KMS-11 (cell line): ENCODE measurements around the gene MAFB.

Experiments used
- H2AFZ ChIP-seq: fragments of 200-600 bp; sonication (generic); 2 replicates; pipeline ENCODE4 v1.6.1; 2016; ENCODE audit warnings: antibody characterized with exemption, mixed run types, low read depth
- H3K27ac ChIP-seq: fragments of 200-600 bp; sonication (generic); 2 replicates; pipeline ENCODE4 v1.6.1; 2016; ENCODE audit warnings: mild to moderate bottlenecking, mixed run types
- H3K27me3 ChIP-seq: fragments of 200-600 bp; sonication (generic); 2 replicates; pipeline ENCODE4 v1.6.1; 2017; ENCODE audit warnings: mild to moderate bottlenecking, low read depth, mixed run types, moderate library complexity; ENCODE audit not compliant: insufficient read depth
- H3K36me3 ChIP-seq: fragments of 200-600 bp; sonication (generic); 2 replicates; pipeline ENCODE4 v1.6.1; 2017; ENCODE audit warnings: mild to moderate bottlenecking, mixed run types; ENCODE audit not compliant: insufficient read depth
- H3K4me1 ChIP-seq: fragments of 200-600 bp; sonication (generic); 2 replicates; pipeline ENCODE4 v1.6.1; 2016; ENCODE audit warnings: mild to moderate bottlenecking, low read depth, mixed run types; ENCODE audit not compliant: poor library complexity, severe bottlenecking
- H3K4me2 ChIP-seq: fragments of 200-600 bp; sonication (generic); 2 replicates; pipeline ENCODE4 v1.7.0; 2016; ENCODE audit warnings: mild to moderate bottlenecking, mixed run types
- H3K4me3 ChIP-seq: fragments of 200-600 bp; sonication (generic); IDR thresholded peaks from 2 replicates; pipeline ENCODE4 v1.6.1; 2017; ENCODE audit warnings: low read depth, low read length, mixed read lengths; ENCODE audit not compliant: insufficient read depth
- H3K79me2 ChIP-seq: fragments of 200-600 bp; sonication (generic); 2 replicates; pipeline ENCODE4 v1.6.1; 2016; ENCODE audit warnings: low read depth, mixed run types; ENCODE audit not compliant: insufficient read depth
- H3K9ac ChIP-seq: fragments of 200-600 bp; sonication (generic); 2 replicates; pipeline ENCODE4 v1.6.1; 2016; ENCODE audit warnings: mild to moderate bottlenecking, mixed run types
- H4K20me1 ChIP-seq: fragments of 200-600 bp; sonication (generic); 2 replicates; pipeline ENCODE4 v1.6.1; 2016; ENCODE audit warnings: mild to moderate bottlenecking, mixed run types; ENCODE audit not compliant: insufficient read depth
- TF ChIP-seq, protein P1 (sequence below): fragments of 200-600 bp; sonication (generic); conservative IDR thresholded peaks from 2 replicates; pipeline ENCODE4 v1.6.1; 2017; ENCODE audit warnings: low read depth, mild to moderate bottlenecking, antibody characterized with exemption, low read length, moderate library complexity, mixed read lengths

MAFB gene

DNA sequence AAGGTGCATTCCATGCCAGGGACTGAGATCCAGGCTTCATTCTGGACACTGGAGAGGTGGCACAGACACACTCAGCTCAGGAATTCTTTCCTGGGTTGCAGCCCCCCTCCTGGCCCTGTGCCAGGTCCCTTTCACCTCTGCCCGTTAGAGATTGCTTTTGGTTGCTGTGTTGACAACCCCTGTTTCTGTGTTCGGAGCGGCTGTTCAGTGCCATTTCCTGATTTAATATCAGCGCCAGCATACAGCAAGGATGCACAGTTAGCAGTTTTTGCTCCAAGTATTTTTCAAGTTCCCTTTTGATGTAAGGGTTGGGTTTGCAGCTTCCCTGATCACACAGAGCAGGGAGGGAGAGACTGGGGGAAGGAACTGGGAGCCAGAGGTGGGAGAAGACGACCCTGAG, 8.5 kb upstream of the MAFB start:
- Histone ChIP-seq H3K27me3 (no peaks in the 10 kb centered on the region), H3K4me1 (no peaks in the 10 kb centered on the region), H3K36me3 (no peaks in the 10 kb centered on the region), H3K4me3 (no peak overlapping the region), H3K4me2 (no peak overlapping the region), H3K9ac (no peak overlapping the region), H3K79me2 (no peaks in the 10 kb centered on the region), H3K27ac (no peak overlapping the region), H4K20me1 (no peaks in the 10 kb centered on the region), H2AFZ (no peak overlapping the region)
- TF ChIP-seq, protein P1, sequence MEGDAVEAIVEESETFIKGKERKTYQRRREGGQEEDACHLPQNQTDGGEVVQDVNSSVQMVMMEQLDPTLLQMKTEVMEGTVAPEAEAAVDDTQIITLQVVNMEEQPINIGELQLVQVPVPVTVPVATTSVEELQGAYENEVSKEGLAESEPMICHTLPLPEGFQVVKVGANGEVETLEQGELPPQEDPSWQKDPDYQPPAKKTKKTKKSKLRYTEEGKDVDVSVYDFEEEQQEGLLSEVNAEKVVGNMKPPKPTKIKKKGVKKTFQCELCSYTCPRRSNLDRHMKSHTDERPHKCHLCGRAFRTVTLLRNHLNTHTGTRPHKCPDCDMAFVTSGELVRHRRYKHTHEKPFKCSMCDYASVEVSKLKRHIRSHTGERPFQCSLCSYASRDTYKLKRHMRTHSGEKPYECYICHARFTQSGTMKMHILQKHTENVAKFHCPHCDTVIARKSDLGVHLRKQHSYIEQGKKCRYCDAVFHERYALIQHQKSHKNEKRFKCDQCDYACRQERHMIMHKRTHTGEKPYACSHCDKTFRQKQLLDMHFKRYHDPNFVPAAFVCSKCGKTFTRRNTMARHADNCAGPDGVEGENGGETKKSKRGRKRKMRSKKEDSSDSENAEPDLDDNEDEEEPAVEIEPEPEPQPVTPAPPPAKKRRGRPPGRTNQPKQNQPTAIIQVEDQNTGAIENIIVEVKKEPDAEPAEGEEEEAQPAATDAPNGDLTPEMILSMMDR: no peak

DNA sequence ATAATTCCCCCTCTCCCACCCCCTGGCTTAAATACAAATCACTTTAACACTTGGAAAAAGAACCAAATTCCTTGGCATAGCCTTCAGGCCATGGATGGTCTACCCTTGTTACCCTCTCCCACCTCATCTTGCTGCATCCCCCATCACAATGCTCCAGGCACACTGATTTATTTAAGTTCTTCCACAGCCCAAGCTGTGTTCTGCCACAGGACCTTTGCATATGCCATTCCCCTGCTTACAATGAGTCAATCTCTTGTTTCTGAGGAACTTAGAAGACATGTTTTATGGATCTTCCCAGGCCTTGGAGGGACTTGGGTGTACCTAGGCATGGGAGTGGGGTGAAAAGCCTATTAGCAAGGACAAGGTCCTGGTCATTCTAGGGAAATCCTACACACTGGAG, 6.2 kb upstream of the MAFB start:
- Histone ChIP-seq H3K27ac (no peak overlapping the region), H3K4me2 (no peak overlapping the region), H3K27me3 (no peaks in the 10 kb centered on the region; the same call in 1 of the 2 replicates), H3K79me2 (no peaks in the 10 kb centered on the region), H3K4me1 (no peaks in the 10 kb centered on the region), H4K20me1 (no peaks in the 10 kb centered on the region), H3K9ac (no peak overlapping the region), H3K4me3 (no peak overlapping the region), H2AFZ (no peak overlapping the region), H3K36me3 (no peaks in the 10 kb centered on the region)
- TF ChIP-seq, protein P1: no peak

DNA sequence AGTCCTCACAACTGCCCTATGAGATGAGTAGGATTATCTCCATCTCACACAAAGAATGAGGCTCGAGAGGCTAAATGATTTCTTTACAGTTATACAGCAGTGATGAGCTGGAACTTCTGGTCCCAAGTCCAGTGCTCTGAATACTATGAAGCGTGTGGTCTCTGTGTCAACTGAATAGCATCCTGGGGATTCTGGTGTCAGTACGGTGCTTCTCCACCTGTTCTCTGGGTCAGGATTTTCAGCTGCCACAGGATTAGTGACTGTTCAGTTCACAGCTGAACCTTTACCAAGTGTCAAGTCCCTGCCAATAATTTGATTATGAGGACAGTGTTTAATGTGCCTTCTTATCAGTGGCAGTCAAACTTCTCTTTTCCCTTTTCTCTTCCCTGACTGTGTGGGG, 5.2 kb upstream of the MAFB start:
- TF ChIP-seq, protein P1: no peak
- no peaks in the 10 kb centered on the region for H3K36me3 ChIP-seq
- no peaks in the 10 kb centered on the region; the same call in 1 of the 2 replicates for H3K27me3 ChIP-seq
- no peak overlapping the region for H3K4me2 ChIP-seq
- no peaks in the 10 kb centered on the region for H4K20me1 ChIP-seq
- no peaks in the 10 kb centered on the region for H3K79me2 ChIP-seq
- no peaks in the 10 kb centered on the region for H3K4me1 ChIP-seq
- no peak overlapping the region for H3K27ac ChIP-seq
- H3K4me3 ChIP-seq: no peak overlapping the region
- no peak overlapping the region for H3K9ac ChIP-seq
- H2AFZ ChIP-seq: no peak overlapping the region

DNA sequence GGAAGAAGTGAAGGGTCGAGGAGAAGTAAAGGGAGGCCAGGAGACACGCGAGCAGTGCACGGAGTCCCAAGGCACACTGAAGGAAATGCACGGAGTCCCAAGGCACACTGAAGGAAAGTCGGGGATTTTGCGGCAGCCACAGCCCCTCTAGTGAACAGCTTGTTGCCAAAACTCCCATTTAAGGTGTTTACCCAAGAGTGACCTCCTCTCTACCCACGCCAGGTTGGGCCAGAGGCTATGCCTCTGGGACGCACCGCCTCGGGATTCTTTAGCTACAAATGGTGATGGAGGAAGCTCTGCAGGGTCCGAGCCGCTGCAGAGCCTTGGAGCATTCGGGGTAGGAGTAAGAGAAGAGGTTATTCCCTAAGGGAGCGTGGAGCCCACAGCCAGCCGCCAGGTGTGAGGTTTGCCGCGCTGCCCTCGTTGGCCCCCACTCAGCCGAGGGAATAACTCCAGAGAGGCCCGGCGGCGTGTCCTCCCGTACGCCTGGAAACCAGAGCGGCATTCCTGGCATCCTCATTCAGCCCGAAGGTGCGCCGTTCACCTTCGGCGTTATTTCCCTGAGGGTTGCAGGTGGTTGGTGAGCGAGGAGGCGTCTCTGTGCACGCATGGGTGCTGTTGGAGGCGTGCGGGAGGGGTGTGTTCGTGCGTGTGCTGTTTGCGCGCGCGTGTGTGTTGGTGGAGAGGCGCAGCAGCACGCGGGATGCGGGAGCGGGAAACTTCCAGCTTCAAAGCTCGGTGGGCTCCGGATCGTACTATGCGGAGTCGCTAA, 3.4 kb upstream of the MAFB start:
- no peaks in the 10 kb centered on the region; the same call in 1 of the 2 replicates for H3K27me3 ChIP-seq
- H4K20me1 ChIP-seq: no peaks in the 10 kb centered on the region
- H3K4me2 ChIP-seq: no peak overlapping the region
- H3K4me3 ChIP-seq: no peak overlapping the region
- H3K27ac ChIP-seq: no peak overlapping the region
- H3K36me3 ChIP-seq: no peaks in the 10 kb centered on the region
- H3K9ac ChIP-seq: no peak overlapping the region
- TF ChIP-seq, protein P1: no peak
- H3K79me2 ChIP-seq: no peaks in the 10 kb centered on the region
- H2AFZ ChIP-seq: no peak overlapping the region
- H3K4me1 ChIP-seq: no peaks in the 10 kb centered on the region
